Liver (tissue), 3 donors: ENCODE data around the gene SP140L.

ENCODE experiments used
- TAF1 ChIP-seq: conservative IDR thresholded peaks from 2 replicates; pipeline ENCODE4 v1.6.1; 2016; ENCODE audit warnings: antibody characterized with exemption, mild to moderate bottlenecking
- TF ChIP-seq, protein P1 (sequence below): fragments of 150-350 bp; IDR thresholded peaks from 2 replicates; pipeline ENCODE4 v1.5.1; 2017; ENCODE audit warnings: improper control_type of control experiment, low read depth, low read length; ENCODE audit not compliant: missing input control
- donor health status: healthy.
- donor health status: healthy.

DNA sequence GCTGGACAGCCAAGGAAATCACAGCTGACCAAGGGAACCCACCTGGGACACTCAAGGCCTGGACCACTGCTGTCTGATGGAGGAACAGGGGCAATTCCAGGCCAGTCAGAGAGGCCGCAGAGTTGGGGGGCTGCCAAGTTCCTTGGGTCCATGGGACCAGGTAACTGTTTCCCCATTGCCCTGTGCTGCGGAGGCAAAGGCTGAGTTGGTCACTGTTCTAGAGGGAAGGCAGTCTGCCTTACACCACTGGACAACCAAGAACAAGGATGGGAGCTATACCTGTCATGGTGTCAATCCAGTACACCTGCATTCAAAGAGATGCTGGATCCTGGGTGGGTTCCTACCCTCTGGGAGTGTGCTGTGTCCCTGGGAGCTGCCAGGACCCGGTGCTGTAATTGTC lies 9.6 kb upstream of the SP140L start:
- TF ChIP-seq TAF1, result no peak
- TF ChIP-seq, protein P1, sequence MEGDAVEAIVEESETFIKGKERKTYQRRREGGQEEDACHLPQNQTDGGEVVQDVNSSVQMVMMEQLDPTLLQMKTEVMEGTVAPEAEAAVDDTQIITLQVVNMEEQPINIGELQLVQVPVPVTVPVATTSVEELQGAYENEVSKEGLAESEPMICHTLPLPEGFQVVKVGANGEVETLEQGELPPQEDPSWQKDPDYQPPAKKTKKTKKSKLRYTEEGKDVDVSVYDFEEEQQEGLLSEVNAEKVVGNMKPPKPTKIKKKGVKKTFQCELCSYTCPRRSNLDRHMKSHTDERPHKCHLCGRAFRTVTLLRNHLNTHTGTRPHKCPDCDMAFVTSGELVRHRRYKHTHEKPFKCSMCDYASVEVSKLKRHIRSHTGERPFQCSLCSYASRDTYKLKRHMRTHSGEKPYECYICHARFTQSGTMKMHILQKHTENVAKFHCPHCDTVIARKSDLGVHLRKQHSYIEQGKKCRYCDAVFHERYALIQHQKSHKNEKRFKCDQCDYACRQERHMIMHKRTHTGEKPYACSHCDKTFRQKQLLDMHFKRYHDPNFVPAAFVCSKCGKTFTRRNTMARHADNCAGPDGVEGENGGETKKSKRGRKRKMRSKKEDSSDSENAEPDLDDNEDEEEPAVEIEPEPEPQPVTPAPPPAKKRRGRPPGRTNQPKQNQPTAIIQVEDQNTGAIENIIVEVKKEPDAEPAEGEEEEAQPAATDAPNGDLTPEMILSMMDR, result no peak
